Measurements from ENCODE around the gene LPCAT3. TPM values are rescaled to one million over a fixed set of nuclear protein-coding genes. Genes with fewer than 3 reads are reported as not detected.
A peak's percentile ranks its signal among the peaks of the same experiment; 100 is the strongest.

The LPCAT3 gene
- total RNA-seq, 1 donor from 2014 or later = 13.1 TPM

- DNase-seq = no peak
Measured at GRCh38 chr12:6996040-6996441, 22.2 kb downstream of the LPCAT3 start.

- peak; percentile 62 for DNase-seq
Measured at GRCh38 chr12:6987956-6988553, 30.2 kb downstream of the LPCAT3 start.

- no peak for DNase-seq
Measured at GRCh38 chr12:6982532-6982931, 35.7 kb downstream of the LPCAT3 start.

- DNase-seq = no peak
Measured at GRCh38 chr12:6981152-6982052, 36.9 kb downstream of the LPCAT3 start.

GRCh38 chr12:6980740-6981139 is 37.5 kb downstream of the LPCAT3 start:
- no peak for DNase-seq

GRCh38 chr12:6980075-6980474 is 38.2 kb downstream of the LPCAT3 start:
- DNase-seq = no peak

- DNase-seq = no peak
Measured at GRCh38 chr12:6979453-6979852, 38.8 kb downstream of the LPCAT3 start.

- DNase-seq = no peak
Measured at GRCh38 chr12:6979021-6979420, 39.3 kb downstream of the LPCAT3 start.

- DNase-seq = no peak
Measured at GRCh38 chr12:6978611-6979011, 39.7 kb downstream of the LPCAT3 start.

- DNase-seq = no peak
Measured at GRCh38 chr12:6978188-6978587, 40.1 kb downstream of the LPCAT3 start.

- no peak for DNase-seq
Measured at GRCh38 chr12:6977653-6978052, 40.6 kb downstream of the LPCAT3 start.

- no peak for DNase-seq
Measured at GRCh38 chr12:6975297-6976032, 42.8 kb downstream of the LPCAT3 start.

- no peak for DNase-seq
Measured at GRCh38 chr12:6974180-6974579, 44.1 kb downstream of the LPCAT3 start.

- DNase-seq = no peak
Measured at GRCh38 chr12:6970096-6970527, 48.2 kb downstream of the LPCAT3 start.

- no peak for DNase-seq
Measured at GRCh38 chr12:6968426-6968825, 49.9 kb downstream of the LPCAT3 start.

- no peak for DNase-seq
Measured at GRCh38 chr12:6967651-6968100, 50.6 kb downstream of the LPCAT3 start.

GRCh38 chr12:6966351-6966750 is 51.9 kb downstream of the LPCAT3 start:
- no peak for DNase-seq

GRCh38 chr12:6965714-6966113 is 52.6 kb downstream of the LPCAT3 start:
- no peak for DNase-seq

GRCh38 chr12:6965026-6965661 is 53.1 kb downstream of the LPCAT3 start:
- peak; percentile 95 for DNase-seq

GRCh38 chr12:6964605-6965025 is 53.7 kb downstream of the LPCAT3 start:
- DNase-seq = no peak

GRCh38 chr12:6963791-6964413 is 54.4 kb downstream of the LPCAT3 start:
- DNase-seq = no peak
